BLaER1 (cell line): ENCODE measurements around the gene GNAO1.
A peak's percentile ranks its signal among the peaks of the same experiment; 100 is the strongest.

Experiments
- H3K27ac ChIP-seq: shearing (Covaris generic); formaldehyde crosslinking; 2 replicates; pipeline ENCODE4 v1.8.1; 2022
- H3K27me3 ChIP-seq: shearing (Covaris generic); formaldehyde crosslinking; 2 replicates; pipeline ENCODE4 v1.8.1; 2022
- H3K36me3 ChIP-seq: shearing (Covaris generic); formaldehyde crosslinking; 2 replicates; pipeline ENCODE4 v1.8.1; 2022
- H3K4me1 ChIP-seq: shearing (Covaris generic); formaldehyde crosslinking; 2 replicates; pipeline ENCODE4 v1.8.1; 2022
- H3K4me2 ChIP-seq: shearing (Covaris generic); formaldehyde crosslinking; 2 replicates; pipeline ENCODE4 v1.8.1; 2022
- H3K4me3 ChIP-seq: shearing (Covaris generic); formaldehyde crosslinking; 2 replicates; pipeline ENCODE4 v1.8.1; 2022
- H3K9ac ChIP-seq: shearing (Covaris generic); formaldehyde crosslinking; 2 replicates; pipeline ENCODE4 v1.8.1; 2022
- H3K9me3 ChIP-seq: shearing (Covaris generic); formaldehyde crosslinking; 2 replicates; pipeline ENCODE4 v1.8.1; 2022
- H4K20me1 ChIP-seq: shearing (Covaris generic); formaldehyde crosslinking; 2 replicates; pipeline ENCODE4 v1.8.1; 2022
- Cebpa-rat ChIP-seq: shearing (Covaris generic); IDR thresholded peaks from 2 replicates; pipeline ENCODE4 v1.8.1; 2022

GNAO1 gene

DNA sequence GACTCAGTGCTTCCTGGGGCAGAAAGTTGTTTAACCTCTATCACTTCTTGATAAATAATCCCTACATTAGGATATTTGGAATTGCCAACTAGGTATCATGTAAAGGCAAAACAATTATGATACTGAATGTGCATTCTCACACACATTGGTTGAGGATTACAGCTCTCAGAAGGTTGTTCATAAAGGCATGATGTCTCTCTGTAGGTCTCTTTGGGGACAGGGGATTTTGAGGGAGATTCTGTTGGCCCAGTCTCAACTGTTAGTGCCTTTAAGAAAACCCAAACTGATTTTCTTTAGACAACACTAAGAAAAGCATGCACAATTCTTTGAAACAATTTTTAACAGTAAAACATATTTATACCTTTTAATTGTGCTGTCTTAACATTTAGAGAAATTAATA lies 56.5 kb downstream of the GNAO1 start:
- H3K27me3 ChIP-seq, result no peaks in the 10 kb centered on the region

DNA sequence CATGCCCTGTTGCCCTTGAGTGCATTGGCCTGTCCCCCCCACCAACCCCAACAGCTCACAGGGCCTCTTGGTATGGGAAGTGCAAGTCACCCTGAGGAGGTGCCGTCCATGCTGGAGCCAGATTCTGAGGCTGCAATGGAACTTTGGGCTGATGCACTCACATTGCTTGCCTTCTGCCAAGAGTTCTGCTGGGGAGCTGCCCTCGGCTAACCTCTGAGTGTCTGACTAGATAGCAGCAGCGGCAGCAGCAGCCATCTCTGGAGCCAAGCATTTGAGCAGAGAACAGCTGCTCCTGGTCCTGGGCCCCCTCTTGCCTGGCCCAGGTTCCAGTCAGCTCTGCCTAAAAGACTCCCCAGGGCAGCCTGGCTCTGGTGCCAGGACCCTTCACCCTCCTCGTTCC lies 61.5 kb downstream of the GNAO1 start:
- Histone ChIP-seq H3K27ac (no peak overlapping the region), H3K36me3 (no peaks in the 10 kb centered on the region), H3K9ac (no peak overlapping the region), H3K4me2 (no peak overlapping the region), H4K20me1 (no peaks in the 10 kb centered on the region), H3K9me3 (no peaks in the 10 kb centered on the region), H3K4me1 (peaks cover 5% of the 10 kb centered on the region; the same call in 1 of the 2 replicates), H3K4me3 (no peak overlapping the region), H3K27me3 (no peaks in the 10 kb centered on the region)
- no peak for TF ChIP-seq Cebpa-rat

More for the DNA sequence above, 56.5 kb downstream of the GNAO1 start:
- H3K9ac ChIP-seq, result no peak overlapping the region
- TF ChIP-seq Cebpa-rat, result no peak
- no peaks in the 10 kb centered on the region for H3K9me3 ChIP-seq
- no peak overlapping the region for H3K4me3 ChIP-seq
- no peak overlapping the region for H3K4me2 ChIP-seq
- no peaks in the 10 kb centered on the region for H4K20me1 ChIP-seq
- no peaks in the 10 kb centered on the region for H3K36me3 ChIP-seq
- H3K4me1 ChIP-seq, result peaks cover 3% of the 10 kb centered on the region; the same call in 1 of the 2 replicates
- H3K27ac ChIP-seq, result no peak overlapping the region

GRCh38 chr16:56255904-56256303 lies 64.6 kb downstream of the GNAO1 start:
- H3K4me2 ChIP-seq, result no peak overlapping the region
- TF ChIP-seq Cebpa-rat, result no peak
- no peak overlapping the region for H3K27ac ChIP-seq
- no peaks in the 10 kb centered on the region for H4K20me1 ChIP-seq
- H3K4me1 ChIP-seq, result peaks cover 8% of the 10 kb centered on the region
- H3K9me3 ChIP-seq, result no peaks in the 10 kb centered on the region
- no peaks in the 10 kb centered on the region for H3K27me3 ChIP-seq
- H3K36me3 ChIP-seq, result no peaks in the 10 kb centered on the region
- no peak overlapping the region for H3K4me3 ChIP-seq
- H3K9ac ChIP-seq, result no peak overlapping the region

- Histone ChIP-seq H3K4me1 (peaks cover 22% of the 10 kb centered on the region), H3K4me2 (no peak overlapping the region), H3K36me3 (no peaks in the 10 kb centered on the region), H3K27ac (no peak overlapping the region), H3K4me3 (no peak overlapping the region), H3K9me3 (no peaks in the 10 kb centered on the region), H4K20me1 (no peaks in the 10 kb centered on the region), H3K9ac (no peak overlapping the region), H3K27me3 (no peaks in the 10 kb centered on the region)
- no peak for TF ChIP-seq Cebpa-rat
Observed at GRCh38 chr16:56257239-56257638, 66.0 kb downstream of the GNAO1 start.

DNA sequence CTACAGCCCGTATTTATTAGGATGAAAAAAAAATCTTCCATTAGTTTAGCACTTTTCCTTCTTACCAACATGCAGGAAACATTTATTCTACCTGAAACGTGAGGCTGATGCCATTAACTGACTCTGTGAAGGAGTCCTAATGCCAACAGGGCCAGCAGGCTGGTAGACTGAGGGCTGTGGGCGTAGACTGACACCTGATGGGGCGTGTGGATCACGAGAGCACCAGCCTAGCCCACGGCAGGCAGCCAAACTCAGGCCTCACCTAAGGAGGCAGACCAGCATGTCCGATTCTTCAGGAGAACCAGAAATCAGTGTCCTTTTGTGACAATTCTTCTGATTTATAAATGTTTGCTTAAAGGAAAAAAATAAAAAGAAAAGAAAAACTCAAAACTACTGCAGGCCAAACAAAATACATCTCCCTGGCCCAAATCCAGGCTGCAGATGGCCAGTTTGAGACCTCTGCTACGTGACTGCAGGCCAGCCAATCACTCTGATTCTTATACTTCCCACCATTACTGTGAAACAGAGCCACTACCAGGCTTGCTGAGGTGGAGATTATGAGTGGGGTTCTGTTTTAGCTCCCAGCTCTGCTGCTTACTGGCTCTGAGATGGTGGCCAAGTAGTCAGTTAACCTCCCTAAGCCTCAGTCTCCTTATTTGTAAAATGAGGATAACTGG lies 66.5 kb downstream of the GNAO1 start:
- Histone ChIP-seq H3K4me3 (no peak overlapping the region), H3K27ac (no peak overlapping the region), H4K20me1 (no peaks in the 10 kb centered on the region), H3K9ac (no peak overlapping the region), H3K27me3 (no peaks in the 10 kb centered on the region), H3K36me3 (no peaks in the 10 kb centered on the region), H3K9me3 (no peaks in the 10 kb centered on the region), H3K4me1 (peaks cover 24% of the 10 kb centered on the region), H3K4me2 (no peak overlapping the region)
- TF ChIP-seq Cebpa-rat, result no peak

DNA sequence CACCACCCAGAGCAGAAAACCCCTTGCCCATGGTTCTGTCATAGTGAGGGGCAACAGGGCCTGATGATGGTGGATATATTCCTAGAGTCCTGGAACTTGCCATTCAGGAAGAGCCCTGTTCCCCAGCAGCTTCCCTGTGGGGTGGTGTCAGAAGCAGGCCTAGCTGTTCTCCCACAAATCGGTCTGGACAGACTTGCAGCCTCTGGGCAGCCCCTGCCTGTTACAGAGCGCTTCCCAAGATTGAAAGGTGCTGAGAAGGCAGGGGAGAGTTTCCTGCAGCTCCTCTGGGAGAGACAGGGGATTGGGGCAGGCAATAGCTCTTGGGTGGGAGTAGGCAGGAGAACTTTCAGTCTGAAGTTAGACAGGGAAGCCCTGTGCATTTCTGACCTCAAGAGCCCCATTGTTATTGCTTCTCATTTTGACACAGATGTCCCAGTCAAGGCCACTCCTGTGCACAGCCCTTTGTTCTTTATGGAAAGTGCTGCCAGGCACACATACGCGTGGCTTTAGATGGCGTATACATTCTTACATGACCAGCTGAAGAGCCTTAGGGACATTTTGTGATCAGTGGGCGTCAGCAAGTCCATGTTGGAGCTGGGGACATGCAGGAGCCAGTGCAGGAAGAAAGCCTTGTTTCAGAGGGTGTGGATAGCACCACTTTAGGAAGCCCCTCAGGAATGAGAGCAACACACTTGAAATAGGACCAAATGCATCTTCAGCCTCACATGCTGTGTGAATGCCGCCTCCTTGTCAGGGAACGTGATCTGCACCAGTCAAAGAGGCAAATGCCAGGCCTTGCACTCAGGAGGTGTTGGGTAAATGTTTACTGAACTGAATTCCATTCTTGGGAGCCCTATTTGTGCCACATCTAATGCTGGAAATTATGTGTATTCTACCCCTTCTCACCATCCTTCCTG lies 67.5 kb downstream of the GNAO1 start:
- no peak overlapping the region for H3K9ac ChIP-seq
- H3K27me3 ChIP-seq, result no peaks in the 10 kb centered on the region
- peaks cover 32% of the 10 kb centered on the region for H3K4me1 ChIP-seq
- no peaks in the 10 kb centered on the region for H3K9me3 ChIP-seq
- H3K27ac ChIP-seq, result no peak overlapping the region
- no peaks in the 10 kb centered on the region for H4K20me1 ChIP-seq
- H3K36me3 ChIP-seq, result no peaks in the 10 kb centered on the region
- no peak overlapping the region for H3K4me2 ChIP-seq
- no peak for TF ChIP-seq Cebpa-rat
- H3K4me3 ChIP-seq, result no peak overlapping the region

GRCh38 chr16:56259425-56259779 lies 68.1 kb downstream of the GNAO1 start:
- Histone ChIP-seq H3K4me1 (peaks cover 34% of the 10 kb centered on the region), H3K4me2 (no peak overlapping the region), H3K9ac (no peak overlapping the region), H3K27me3 (no peaks in the 10 kb centered on the region), H4K20me1 (no peaks in the 10 kb centered on the region), H3K27ac (no peak overlapping the region), H3K4me3 (no peak overlapping the region), H3K9me3 (no peaks in the 10 kb centered on the region), H3K36me3 (no peaks in the 10 kb centered on the region)
- no peak for TF ChIP-seq Cebpa-rat

GRCh38 chr16:56260378-56261160 lies 69.3 kb downstream of the GNAO1 start:
- no peak for TF ChIP-seq Cebpa-rat

DNA sequence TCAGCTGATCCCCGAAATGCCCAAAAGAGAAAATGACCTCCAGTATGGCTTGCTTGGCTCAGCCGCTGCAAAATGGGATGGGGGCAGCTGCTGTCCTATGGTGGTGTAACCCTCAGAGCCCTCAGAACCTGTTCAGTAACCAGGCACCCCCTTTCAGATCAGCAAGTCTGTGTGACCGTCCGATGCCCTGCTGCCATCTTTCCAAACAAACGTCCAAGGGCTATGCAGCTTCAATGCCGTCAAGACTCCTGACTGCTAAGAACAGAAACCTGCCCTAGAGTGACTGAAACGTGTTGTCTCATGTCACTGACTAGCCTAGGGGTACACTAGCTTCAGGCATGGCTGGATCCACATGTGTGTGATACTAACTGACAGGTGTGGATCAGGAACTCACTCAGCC lies 70.4 kb downstream of the GNAO1 start:
- TF ChIP-seq Cebpa-rat, result no peak
- Histone ChIP-seq H3K4me2 (peak overlapping the region; percentile 88), H3K4me1 (peaks cover 54% of the 10 kb centered on the region), H3K36me3 (no peaks in the 10 kb centered on the region), H3K27ac (no peak overlapping the region), H3K27me3 (no peaks in the 10 kb centered on the region), H4K20me1 (no peaks in the 10 kb centered on the region), H3K4me3 (peak overlapping the region; percentile 41), H3K9ac (no peak overlapping the region), H3K9me3 (no peaks in the 10 kb centered on the region)

More at GRCh38 chr16:56260378-56261160, 69.3 kb downstream of the GNAO1 start:
- no peak overlapping the region for H3K27ac ChIP-seq
- no peaks in the 10 kb centered on the region for H3K27me3 ChIP-seq
- H3K36me3 ChIP-seq, result no peaks in the 10 kb centered on the region
- H3K4me1 ChIP-seq, result peaks cover 43% of the 10 kb centered on the region
- no peak overlapping the region for H3K9ac ChIP-seq
- no peaks in the 10 kb centered on the region for H3K9me3 ChIP-seq
- no peak overlapping the region for H3K4me3 ChIP-seq
- peak overlapping the region; percentile 88; the same call in 1 of the 2 replicates for H3K4me2 ChIP-seq
- no peaks in the 10 kb centered on the region for H4K20me1 ChIP-seq

- Histone ChIP-seq H3K9ac (no peak overlapping the region), H3K36me3 (no peaks in the 10 kb centered on the region), H3K27ac (no peak overlapping the region), H4K20me1 (no peaks in the 10 kb centered on the region), H3K4me1 (peaks cover 59% of the 10 kb centered on the region), H3K27me3 (no peaks in the 10 kb centered on the region), H3K4me2 (peak overlapping the region; percentile 88), H3K9me3 (no peaks in the 10 kb centered on the region), H3K4me3 (peak overlapping the region; percentile 41)
- no peak for TF ChIP-seq Cebpa-rat
Observed at GRCh38 chr16:56262148-56262547, 70.9 kb downstream of the GNAO1 start.
